T-helper 2 cell treated with Interferon-gamma antibody and Interleukin-4, amounts not matched to agents 5 μg/mL and 100 μg/mL, for 36 hours (primary cell): ENCODE data around the gene IFT80.

ENCODE experiments used
- DNase-seq: peaks from one replicate; pipeline ENCODE4 v3.0.0; 2021; ENCODE audit warnings: low spot score
- H3K27ac Mint-ChIP-seq: one replicate; pipeline ENCODE4 v1.8.0; 2021; ENCODE audit warnings: mild to moderate bottlenecking, mixed read lengths
- H3K27me3 Mint-ChIP-seq: one replicate; pipeline ENCODE4 v1.8.0; 2021; ENCODE audit warnings: low read depth, mixed read lengths
- H3K36me3 Mint-ChIP-seq: one replicate; pipeline ENCODE4 v1.8.0; 2021; ENCODE audit warnings: low read depth, mixed read lengths
- H3K4me1 Mint-ChIP-seq: one replicate; pipeline ENCODE4 v1.8.0; 2021; ENCODE audit warnings: low read depth, mixed read lengths
- H3K4me3 Mint-ChIP-seq: one replicate; pipeline ENCODE4 v1.8.0; 2022; ENCODE audit warnings: mild to moderate bottlenecking, moderate library complexity, mixed read lengths
- H3K9me3 Mint-ChIP-seq: one replicate; pipeline ENCODE4 v1.8.0; 2021; ENCODE audit warnings: mixed read lengths

IFT80 gene

DNA sequence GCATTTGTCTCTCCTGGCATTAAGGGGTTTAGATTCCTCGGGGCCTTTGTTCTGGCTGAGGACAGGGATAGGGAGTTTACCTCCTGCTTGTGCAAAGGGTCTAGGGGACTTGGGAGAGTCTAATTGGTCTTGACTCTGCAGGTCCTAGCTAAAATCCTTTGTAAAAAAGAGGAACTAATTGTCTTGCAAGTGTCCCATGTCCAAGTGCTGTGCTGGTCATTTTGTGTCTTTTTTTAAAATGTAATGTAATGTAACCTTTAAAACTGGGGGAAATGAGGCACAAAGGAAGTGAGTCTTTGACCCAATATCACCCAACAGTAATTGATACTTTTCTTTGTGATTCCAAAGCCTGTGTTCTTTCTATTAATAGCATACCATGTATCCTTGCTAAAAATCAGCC is 188.7 kb downstream of the IFT80 start:
- Mint-ChIP-seq H3K9me3 (no peaks in the 10 kb centered on the region), H3K36me3 (no peaks in the 10 kb centered on the region)

More for the DNA sequence above, 188.7 kb downstream of the IFT80 start:
- H3K27ac Mint-ChIP-seq: no peak overlapping the region
- DNase-seq: no peak
- H3K27me3 Mint-ChIP-seq: peaks cover 24% of the 10 kb centered on the region
- no peak overlapping the region for H3K4me3 Mint-ChIP-seq
- H3K4me1 Mint-ChIP-seq: peaks cover 3% of the 10 kb centered on the region
